ENCODE results near the gene KIAA0319L.

DNA sequence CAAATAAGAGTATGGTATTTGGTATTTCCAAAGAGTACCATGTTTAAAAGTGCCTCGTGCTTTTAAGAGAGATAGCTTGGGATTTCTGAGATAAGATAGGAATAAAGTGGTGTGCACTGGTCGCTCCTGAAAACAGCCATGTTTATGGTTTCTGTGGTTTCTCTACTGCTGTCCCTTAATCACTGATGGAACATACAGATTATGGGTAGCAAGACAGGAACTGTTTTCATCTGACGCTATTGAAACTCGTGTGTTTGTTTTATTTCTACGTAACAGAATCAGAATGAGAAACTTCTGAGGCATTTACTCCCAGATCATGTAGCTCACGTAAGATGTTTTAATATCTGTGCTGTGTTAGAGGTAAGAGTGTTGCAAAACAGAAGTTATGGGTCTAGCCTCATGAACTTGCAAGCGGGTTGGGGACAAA lies 126.0 kb downstream of the KIAA0319L start:
- TF ChIP-seq POLR2A (IDR thresholded peaks at IDR 0.05; ENCODE audit: low read length) (no peak), GATA1 (IDR thresholded peaks at IDR 0.05; ENCODE audit: low read depth, low read length) (no peak)

All from erythroblast (primary cell).